Measurements from ENCODE around the gene CEP41.

- TF ChIP-seq CTCF (IDR thresholded peaks at IDR 0.05) (no peak), POLR2A (IDR thresholded peaks at IDR 0.05) (no peak)
These were observed 80.3 kb downstream of the CEP41 start for GRCh38 chr7:130360518-130360917.

Data from heart left ventricle (tissue), 13 donors.